Posterior vena cava (tissue), 2 donors: ENCODE data around the gene ZFP82. TPM values are rescaled to one million over a fixed set of nuclear protein-coding genes. Genes with fewer than 3 reads are reported as not detected.
A peak's percentile ranks its signal among the peaks of the same experiment; 100 is the strongest.

Source experiments
- DNase-seq: peaks from one replicate; pipeline ENCODE4 v3.0.0-alpha.2; 2020; ENCODE audit warnings: low spot score
- intact Hi-C, 2 donors: fragments of 100-400 bp; cut with DNase I; formaldehyde crosslinking; loops; one replicate each; pipeline versions ENCODE4 v1.14.1 to v1.14.2; 2022 to 2023
- long read RNA-seq, 2 donors: library from polyadenylated mRNA; unstranded; transcript quantifications; one replicate each; pipeline ENCODE4 v2.0.0, GENCODE V29; 2020 to 2021
- total RNA-seq, 2 donors: library from RNA; stranded (reverse); fragmentation: NEBNext Ultra II Directional; extraction: Animal tissue kit (Norgen Biotek cat#: 25700); gene quantifications; one replicate each; pipeline ENCODE4 v1.2.1, GENCODE V29; 2021
- donor health status: DM: yes; HTN: yes; CAD: no.
- donor health status: DM: yes; HTN: yes; CAD: no.

The ZFP82 gene
- 1 to 10 TPM; 6.1 to 6.3 TPM for total RNA-seq
- long read RNA-seq, donor 1, partial matches to known transcripts = 0 of 4 reads
- long read RNA-seq, donor 1, other reads (novel, unspliced or antisense) = 0 of 4 reads
- long read RNA-seq, donor 2, transcript ZFP82-201 (5 exons, 2,623 nt) = major isoform, 8 of 8 reads
- long read RNA-seq, donor 2, partial matches to known transcripts = 0 of 8 reads
- long read RNA-seq, donor 2, other reads (novel, unspliced or antisense) = 0 of 8 reads

DNA sequence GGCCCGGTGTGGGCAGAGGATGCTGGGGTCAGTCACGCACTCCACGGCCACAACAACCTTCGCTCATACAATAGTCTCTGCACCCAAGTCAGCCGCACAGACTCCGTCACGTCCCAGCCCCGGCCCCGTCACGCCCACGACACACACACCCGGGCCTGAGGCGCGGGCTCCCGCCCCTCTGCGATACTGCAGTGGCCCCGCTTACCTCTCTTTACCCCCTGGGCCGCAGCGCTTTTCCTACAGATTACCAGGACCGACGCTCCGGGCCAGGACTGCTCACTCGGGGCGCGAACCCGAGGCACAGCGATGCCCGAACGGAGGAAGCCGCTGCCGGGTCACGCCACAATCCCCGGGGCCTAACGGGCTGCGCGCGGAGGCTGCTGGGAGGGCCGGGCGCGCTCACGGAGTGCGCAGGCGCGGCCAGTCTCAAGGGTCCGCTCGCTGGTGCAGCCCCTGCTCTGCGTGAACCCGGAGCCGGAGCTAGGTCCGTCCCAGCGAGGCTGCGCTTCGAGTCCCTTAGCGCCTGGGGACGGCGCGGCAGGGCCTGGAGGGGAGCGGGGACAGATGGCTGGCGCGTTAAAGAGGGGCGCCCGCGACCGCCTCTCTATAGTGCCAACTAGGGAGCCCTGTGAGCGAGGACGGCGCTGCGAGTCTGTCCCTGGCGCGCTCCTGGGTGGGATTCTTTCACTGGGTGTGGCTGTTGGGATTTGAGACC, at the start of gene ZFP82:
Gene ZFP82 (minus strand): TSS at position 358 of the 715 bp plus-strand sequence. CDS start 8,855 bp downstream, outside the sequence.
- intact Hi-C loops = no loop called here
- peak; percentile 95 for DNase-seq

DNA sequence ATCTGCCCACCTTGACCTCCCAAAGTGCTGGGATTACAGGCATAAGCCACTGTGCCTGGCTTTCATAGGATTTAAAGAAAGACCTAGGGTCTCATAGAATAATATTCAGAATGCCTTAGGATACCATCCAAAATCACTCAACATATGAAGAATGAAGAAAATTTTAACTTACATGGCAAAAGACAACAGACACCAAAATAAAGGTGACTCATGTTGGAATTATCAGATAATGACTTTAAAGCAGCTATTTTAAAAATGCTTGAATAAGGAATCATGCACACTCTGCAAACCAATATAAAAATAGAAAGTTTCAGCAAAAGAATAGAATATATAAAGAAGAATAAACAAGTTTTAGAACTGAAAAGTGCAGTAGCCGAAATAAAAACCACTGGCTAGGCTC, 41.6 kb upstream of the ZFP82 start:
- no peak for DNase-seq
- intact Hi-C loops = no loop called here

DNA sequence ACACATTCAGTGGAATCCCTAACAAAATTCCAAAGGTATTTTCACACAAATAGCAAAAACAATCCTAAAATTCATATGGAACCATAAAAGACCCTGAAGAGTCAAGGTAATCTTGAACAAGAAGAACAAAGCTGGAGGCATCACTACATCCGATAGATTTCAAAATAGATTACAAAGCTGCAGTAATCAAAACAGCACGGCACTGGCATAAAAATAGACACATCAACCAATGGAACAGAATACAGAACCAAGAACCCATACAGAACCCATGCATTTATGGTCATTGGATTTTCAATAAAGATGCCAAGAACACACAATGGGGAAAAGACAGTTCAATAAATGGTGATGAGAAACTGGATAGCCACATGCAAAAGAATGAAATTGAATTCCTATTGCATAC, 38.4 kb upstream of the ZFP82 start:
- no peak for DNase-seq
- intact Hi-C loops = no loop called here

DNA sequence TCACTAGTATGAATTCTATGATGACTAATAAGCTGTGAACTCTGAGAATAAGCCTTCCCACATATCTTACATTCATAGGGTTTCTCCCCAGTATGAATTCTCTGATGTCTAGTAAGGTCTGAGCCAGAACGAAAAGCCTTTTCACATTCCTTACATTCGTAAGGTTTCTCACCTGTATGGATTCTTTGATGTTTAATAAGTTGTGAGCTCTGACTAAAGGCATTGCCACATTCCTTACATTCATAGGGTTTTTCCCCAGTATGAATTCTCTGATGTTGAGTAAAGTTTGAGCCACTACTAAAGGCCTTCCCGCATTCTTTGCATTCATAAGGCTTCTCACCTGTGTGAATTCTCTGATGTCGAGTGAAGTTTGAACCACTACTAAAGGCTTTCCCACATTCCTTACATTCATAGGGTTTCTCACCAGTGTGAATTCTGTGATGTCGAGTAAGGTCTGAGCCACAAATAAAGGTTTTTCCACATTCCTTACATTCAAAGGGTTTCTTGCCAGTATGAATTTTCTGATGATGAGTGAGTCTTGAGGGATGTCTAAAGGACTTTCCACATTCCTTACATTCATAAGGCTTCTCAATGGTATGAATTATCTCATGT, 30.7 kb upstream of the ZFP82 start:
- no peak for DNase-seq
- intact Hi-C loops = no loop called here

DNA sequence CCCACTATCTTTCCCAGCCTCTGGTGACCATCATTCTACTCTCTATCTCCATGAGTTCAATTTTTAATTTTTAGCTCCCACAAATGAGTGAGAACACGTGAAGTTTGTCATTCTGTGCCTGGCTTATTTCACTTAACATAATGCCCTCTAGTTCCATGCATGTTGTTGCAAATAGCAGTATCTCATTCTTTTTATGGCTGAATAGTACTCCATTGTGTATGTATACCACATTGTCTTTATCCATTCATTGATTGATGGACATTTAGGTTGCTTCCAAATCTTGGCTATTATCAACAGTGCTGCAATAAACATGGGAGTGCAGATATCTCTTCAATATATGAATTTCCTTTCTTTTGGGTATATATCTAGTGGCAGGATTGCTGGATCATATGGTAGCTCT, 22.9 kb upstream of the ZFP82 start:
- no peak for DNase-seq
- intact Hi-C loops = no loop called here

DNA sequence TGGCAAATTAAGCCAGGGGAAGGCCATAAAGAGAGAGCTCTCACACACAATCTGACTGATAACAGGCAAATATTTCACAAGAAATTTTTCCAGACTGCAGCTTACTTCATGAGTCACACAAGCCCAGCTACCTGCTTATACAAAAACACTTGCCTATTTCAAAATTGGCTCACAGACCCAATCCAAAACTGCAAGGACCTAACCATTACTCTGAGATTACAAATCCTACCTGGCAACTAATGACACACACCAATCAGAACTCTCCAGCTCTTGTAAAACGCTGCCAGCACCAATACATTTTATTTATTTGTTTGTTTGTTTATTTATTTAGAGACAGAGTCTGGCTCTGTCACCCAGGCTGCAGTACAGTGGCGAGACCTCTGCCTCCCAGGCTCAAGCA, 18.1 kb upstream of the ZFP82 start:
- intact Hi-C loops = no loop called here
- DNase-seq = no peak

DNA sequence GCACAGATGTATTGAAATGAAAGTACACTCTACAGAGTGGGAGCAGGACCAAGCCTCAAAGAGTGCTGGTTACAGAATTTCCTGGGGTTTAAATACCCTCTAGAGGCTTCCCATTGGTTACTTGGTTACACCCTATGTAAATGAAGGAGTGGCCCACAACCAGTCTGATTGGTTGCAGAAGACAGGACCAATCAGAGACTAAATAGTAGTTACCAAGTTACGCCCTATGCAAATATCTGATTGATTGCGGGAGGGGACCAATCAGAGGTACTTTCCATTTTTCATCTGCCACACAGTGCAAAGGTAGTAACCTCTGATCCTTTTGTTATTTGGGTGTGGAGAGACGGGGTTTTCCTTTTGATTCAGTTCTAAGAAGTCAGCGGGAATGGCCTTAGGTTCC, 5.5 kb upstream of the ZFP82 start:
- no peak for DNase-seq
- intact Hi-C loops = no loop called here

DNA sequence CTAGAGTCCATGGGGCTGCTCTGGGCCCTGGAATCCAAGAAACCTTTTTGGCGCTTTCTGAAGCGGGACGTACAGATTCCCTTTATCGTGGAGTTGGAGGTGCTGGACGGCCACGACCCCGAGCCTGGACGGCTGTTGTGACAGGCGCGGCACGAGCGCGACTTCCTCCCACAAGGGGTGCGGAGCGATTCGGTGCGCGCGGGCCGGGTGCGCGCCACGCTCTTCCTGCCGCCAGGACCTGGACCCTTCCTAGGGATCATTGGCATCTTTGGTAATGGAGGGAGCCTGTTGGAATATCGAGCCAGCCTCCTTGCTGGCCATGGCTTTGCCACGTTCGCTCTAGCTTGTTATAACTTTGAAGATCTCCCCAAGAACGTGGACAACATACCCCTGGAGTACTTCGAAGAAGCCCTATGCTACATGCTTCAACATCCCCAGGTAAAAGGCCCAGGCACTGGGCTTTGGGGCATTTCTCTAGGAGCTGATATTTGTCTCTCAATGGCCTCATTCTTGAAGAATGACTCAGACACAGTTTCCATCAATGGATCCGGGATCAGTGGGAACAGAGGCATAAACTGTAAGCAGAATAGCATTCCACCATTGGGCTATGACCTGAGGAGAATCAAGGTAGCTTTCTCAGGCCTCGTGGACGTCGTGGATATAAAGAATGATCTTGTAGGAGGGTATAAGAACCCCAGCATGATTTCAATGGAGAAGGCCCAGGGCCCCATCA, 3.5 kb upstream of the ZFP82 start:
- intact Hi-C loops = no loop called here
- no peak for DNase-seq

DNA sequence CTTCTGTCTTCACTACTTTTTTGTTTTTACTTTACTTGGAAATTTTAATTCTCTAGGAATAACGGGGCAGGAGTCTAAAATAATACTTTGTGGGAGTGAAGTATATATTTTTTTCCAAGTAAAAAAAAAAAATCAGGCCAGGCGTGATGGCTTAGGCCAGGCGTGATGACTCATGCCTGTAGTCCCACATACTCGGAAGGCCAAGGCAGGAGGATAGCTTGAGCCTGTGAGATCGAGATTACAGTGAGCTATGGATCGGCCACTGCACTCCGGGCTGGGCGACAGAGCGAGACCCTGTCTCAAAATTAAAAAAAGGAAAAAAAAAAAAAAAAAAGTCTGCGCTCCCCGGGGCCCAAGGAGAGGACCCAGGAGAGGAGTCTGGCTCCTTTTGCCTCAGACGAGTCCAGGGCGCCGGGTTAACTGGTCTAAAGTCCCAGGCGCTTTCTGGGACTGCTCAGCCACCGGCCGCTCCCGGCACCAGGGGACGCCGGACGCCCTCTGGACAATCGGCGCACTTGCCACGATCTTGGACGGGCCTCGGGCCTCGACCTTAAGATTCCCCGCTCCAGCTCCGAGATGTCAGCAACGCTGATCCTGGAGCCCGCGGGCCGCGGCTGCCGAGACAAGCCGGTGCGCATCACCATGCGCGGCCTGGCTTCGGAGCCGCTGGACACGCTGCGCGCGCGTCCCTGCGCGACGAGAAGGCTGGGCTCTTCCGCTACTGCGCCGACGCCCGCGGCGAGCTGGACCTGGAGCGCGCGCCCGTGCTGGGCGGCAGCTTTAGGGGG, 2.7 kb upstream of the ZFP82 start:
- intact Hi-C loops = no loop called here

DNA sequence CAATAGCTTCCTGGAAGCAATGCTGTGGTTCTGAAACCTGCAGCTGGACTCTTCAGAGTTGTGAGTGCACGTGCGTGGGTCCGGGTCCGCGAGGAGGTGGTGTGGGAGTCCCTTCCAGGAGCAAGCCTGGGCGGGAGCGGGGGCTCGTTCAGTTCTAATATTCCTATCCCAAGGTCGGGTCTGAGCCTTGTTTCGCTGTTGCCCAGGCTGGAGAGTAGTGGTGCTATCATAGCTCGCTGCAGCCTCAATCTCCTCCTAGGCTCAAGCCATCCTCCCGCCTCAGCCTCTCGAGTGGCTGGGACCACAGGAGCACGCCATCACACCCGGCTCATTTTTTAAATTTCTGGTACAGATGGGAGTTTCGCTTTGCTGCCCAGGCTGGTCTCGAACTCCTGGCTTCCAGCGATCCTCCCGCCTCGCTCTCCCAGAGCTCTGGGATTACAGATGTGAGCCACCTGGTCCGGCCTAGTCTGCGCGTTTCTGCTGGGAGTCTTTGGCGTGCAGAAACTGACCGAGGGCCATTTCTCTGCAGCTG, 625 bp downstream of the ZFP82 start:
- DNase-seq = no peak

More for the DNA sequence above, 2.7 kb upstream of the ZFP82 start:
- DNase-seq = no peak

DNA sequence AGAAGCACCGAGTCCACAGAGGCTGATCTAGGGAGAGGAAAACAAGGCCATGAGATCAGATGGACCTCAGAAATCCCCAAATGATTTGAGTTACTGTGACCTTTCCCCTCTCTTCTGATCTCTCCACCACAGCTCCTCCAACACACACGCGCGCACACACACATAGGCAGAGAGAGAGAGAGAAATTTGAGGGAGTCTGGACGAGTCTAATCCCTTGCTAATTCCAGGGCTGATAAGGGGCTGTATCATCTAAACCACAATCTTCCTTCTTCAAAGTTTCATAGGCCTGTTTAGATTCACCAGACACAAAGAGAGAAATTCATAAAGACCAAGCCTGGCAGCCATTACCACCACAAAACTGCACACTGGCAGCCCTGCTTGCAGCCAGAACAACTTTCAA, 8.6 kb downstream of the ZFP82 start:
- DNase-seq = no peak
- intact Hi-C loops = no loop called here

More for the DNA sequence above, 625 bp downstream of the ZFP82 start:
- intact Hi-C loops = no loop called here

DNA sequence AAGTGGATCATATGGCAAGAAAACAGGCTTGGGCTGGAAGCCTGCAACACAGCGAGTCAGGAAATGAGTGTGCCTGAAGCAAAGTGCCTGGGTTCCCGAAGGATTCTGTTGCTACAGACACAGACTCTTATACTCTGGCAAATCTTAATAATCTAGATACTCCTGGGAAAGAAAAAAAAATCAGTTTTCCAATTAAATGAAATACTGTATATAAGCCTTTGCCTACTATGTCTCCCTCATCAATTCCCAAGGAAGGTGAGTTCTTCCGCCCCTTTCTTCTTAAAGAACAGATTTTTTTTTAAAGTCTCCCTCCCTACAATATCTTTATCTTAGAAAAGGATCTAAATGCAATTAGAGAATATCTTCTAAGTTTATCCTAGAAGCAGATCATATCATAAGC, 10.3 kb downstream of the ZFP82 start:
- no peak for DNase-seq
- intact Hi-C loops = no loop called here

DNA sequence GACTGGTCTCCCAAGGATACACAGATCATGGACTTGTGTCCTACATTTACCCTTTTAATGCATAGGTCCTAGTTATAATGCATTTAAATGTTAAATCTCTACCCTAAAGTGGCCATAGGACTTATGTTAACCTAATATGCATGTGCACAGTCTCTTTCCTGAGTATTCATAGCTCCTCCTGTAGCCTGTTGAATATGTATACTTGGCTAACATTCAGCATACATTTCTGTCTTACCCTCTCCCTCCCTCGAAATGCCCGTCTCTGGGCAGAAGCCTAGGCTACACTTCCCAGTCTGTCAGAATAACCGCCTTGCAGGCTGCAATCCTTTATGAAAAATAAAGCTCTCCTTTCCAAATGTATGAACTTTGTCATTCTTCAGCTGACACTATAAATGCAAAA, 13.9 kb downstream of the ZFP82 start:
- no peak for DNase-seq
- intact Hi-C loops = no loop called here

DNA sequence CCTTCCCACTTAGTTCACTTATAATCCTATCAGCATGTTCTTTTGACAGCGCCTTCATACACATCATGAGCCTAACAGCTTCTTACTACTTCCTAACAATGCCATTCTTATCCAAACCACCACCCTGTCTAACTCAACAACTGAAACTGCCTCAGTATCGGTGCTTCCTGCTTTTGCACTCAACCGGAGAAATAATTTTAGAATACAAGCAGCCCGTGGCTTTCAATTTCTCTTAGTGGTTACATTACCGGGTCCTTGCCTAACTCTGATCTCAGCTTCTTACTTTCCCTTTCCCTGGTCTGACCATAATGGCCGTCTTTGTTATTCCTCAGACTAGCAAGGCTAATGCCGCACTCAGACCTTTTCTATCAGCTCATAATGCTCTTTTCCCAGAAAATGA, 17.0 kb downstream of the ZFP82 start:
- DNase-seq = no peak
- intact Hi-C loops = no loop called here

DNA sequence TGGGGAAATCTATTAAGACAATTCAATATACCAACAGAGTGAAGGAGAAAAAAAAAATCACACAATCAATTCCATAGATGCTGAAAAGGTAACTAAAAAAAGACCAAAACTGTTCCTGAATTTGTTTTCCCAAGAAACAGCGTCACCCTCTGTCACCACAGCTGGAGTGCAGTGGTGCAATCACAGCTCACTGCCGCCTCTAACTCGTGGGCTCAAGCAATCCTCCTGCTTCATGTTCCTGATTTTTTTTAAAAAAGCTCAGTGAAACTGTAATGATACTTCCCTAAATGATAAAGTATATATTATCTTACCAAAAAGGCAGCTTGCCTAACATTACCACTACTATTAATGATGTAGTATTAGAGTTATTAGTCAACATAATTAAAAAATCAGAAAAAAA, 19.9 kb downstream of the ZFP82 start:
- intact Hi-C loops = no loop called here
- no peak for DNase-seq

DNA sequence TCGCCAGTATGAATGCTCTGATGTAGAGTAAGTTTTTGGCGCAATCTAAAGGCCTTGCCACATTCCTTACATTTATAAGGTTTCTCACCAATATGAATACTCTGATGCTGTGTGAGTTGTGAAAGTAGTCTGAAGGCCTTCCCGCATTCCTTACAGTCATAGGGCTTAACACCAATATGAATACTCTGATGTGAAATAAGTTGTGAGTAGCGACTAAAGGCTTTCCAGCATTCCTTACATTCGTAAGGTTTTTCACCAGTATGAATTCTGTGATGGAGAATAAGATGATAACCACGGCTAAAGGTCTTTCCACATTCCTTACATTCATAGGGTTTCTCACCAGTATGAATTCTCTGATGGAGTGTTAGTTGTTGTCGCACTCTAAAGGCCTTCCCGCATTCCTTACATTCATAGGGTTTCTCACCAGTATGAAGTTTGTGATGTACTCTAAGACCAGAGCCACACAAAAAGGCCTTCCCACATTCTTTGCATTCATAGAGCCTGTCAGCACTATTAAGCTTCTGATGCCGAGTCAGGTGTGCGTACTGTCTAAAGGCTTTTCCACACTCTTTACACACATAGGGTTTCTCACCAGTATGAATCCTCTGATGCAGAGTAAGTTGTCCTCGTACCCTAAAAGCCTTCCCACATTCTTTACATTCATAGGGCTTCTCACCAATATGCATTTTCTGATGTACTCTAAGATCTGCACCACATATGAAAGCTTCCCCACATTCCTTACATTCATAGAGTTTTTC, 25.3 kb downstream of the ZFP82 start:
- intact Hi-C loops = no loop called here
- no peak for DNase-seq

DNA sequence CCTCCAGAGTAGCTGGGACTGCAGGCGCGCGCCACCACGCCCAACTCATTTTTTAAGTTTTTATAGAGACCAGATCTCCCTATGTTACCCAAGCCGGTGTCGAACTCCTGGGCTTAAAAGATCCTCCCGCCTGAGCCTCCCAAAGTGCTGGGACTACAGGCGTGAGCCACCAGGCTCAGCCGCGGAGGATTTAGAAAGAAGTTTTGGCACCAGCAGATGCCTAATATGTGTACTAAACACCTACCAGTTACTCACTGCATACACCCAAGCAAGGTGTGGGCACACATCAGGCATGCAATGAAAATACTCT, 39.0 kb downstream of the ZFP82 start:
- DNase-seq = no peak
- intact Hi-C loops = no loop called here

DNA sequence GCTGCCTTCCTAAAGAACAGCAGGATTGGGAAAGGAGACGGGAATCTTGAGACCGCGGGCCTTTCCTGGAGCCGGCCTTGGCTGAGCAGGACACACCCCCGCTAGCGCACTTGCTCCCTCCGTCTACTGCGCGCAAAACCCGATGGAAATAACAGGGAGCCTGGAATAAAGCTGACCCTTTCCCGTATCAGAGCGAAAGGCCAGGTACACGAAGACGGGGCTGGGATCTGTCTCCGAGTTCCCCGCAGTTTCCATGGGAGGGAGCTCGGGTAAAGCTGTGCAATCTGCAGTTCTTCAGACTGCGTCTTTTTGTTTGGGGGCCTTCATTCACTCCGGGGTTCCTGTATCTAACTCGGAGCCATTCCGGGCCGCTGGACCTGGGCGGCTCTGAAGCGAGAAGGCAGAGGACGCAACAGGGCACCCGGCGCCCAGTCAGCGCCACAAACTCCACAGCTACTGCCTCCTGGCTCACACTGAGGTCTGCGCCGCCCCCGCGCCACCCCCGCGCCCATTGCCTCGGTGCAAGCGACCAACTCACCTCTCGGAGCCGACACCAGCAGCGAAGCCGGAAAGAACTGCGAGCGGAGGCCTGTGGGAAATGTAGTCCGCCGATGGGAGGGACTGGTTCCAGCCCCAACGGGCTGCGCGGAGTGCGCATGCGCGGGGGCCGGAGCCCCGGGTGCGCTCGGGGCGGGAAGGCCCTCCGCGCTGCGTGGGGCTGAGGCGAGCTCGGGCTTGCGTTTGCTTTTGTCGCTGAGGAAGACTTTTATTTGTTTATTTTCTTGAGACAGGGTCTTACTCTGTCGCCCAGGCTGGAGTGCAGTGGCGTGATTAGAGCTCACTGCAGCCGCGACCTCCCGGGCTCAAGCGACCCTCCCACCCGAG, 39.6 kb downstream of the ZFP82 start, which contains the start of gene ZFP14:
Gene ZFP14 (minus strand): TSS at position 577 of the 885 bp plus-strand sequence. CDS start 11,309 bp downstream, outside the sequence.
- peak; percentile 97 for DNase-seq
- intact Hi-C loops = no loop called here
